Caco-2 (cell line): ENCODE data around the gene DLG1. TPM values are rescaled to one million over a fixed set of nuclear protein-coding genes. Genes with fewer than 3 reads are reported as not detected.

Experiments
- BruUV-seq: library from RNA; stranded (reverse); fragments of 400-500 nt; replicated peaks from 2 replicates; lab custom pipeline; 2021; lab: Mats Ljungman, UMichigan
- CTCF ChIA-PET: fragments of 300-600 bp; sonication (Branson Sonifier 250); formaldehyde crosslinking; loops from one replicate; lab custom pipeline; 2022; ENCODE audit warnings: antibody characterized with exemption; lab: Charles Lee
- POLR2A ChIA-PET: fragments of 300-600 bp; sonication (Branson Sonifier 250); formaldehyde crosslinking; loops from one replicate; lab custom pipeline; 2022; ENCODE audit warnings: antibody characterized with exemption; lab: Charles Lee
- DNase-seq, 2 experiments: peaks; one replicate each; pipeline versions ENCODE4 v3.0.0 to v3.0.0-alpha.2; 2020 to 2022
- H3K27me3 ChIP-seq: replicated peaks from 2 replicates; pipeline ENCODE4 v1.6.0; 2011; ENCODE audit warnings: low read length; ENCODE audit not compliant: control insufficient read depth, insufficient read depth
- H3K36me3 ChIP-seq: 2 replicates; pipeline ENCODE4 v1.5.1; 2011; ENCODE audit warnings: low read length; ENCODE audit not compliant: control insufficient read depth, insufficient read depth
- H3K4me1 ChIP-seq: fragments of 250-450 bp; sonication (Bioruptor Pico); 2 replicates; pipeline ENCODE4 v1.5.1; 2020; ENCODE audit warnings: mild to moderate bottlenecking
- H3K4me3 ChIP-seq: 2 replicates; pipeline ENCODE4 v1.5.1; 2011; ENCODE audit warnings: low read depth, mild to moderate bottlenecking, control low read depth, low read length
- H3K9me3 ChIP-seq: fragments of 250-450 bp; sonication (Bioruptor Pico); 2 replicates; pipeline ENCODE4 v1.5.1; 2020; ENCODE audit warnings: mild to moderate bottlenecking, moderate library complexity
- H3K27ac Mint-ChIP-seq: one replicate; pipeline ENCODE4 v1.8.0; 2022; ENCODE audit warnings: mixed read lengths; ENCODE audit not compliant: unreplicated experiment
- H3K27me3 Mint-ChIP-seq: one replicate; pipeline ENCODE4 v1.8.0; 2022; ENCODE audit warnings: mixed read lengths; ENCODE audit not compliant: insufficient read depth, unreplicated experiment
- H3K36me3 Mint-ChIP-seq: one replicate; pipeline ENCODE4 v1.8.0; 2022; ENCODE audit warnings: mild to moderate bottlenecking, mixed read lengths; ENCODE audit not compliant: insufficient read depth, unreplicated experiment
- H3K4me1 Mint-ChIP-seq: one replicate; pipeline ENCODE4 v1.8.0; 2022; ENCODE audit warnings: low read depth, mixed read lengths; ENCODE audit not compliant: unreplicated experiment
- H3K4me3 Mint-ChIP-seq: one replicate; pipeline ENCODE4 v1.8.0; 2022; ENCODE audit warnings: mild to moderate bottlenecking, moderate library complexity, mixed read lengths; ENCODE audit not compliant: unreplicated experiment
- H3K9me3 Mint-ChIP-seq: one replicate; pipeline ENCODE4 v1.8.0; 2022; ENCODE audit warnings: mixed read lengths; ENCODE audit not compliant: unreplicated experiment
- intact Hi-C: fragments of 100-400 bp; cut with micrococcal nuclease; formaldehyde crosslinking; loops from one replicate; pipeline ENCODE4 v1.10.0; 2022; ENCODE audit not compliant: unreplicated experiment
- total RNA-seq: library from RNA; stranded (reverse); gene quantifications from 2 replicates; pipeline ENCODE4 v1.2.3, GENCODE V29; 2022
- TF ChIP-seq, protein P1 (sequence below), 2 experiments: fragments of 200-600 bp in 1 of 2; IDR thresholded peaks; 1 replicate in 1 of 2; 2 replicates in 1 of 2; pipeline versions ENCODE4 v1.5.1 to v1.8.0; 2011 to 2022; ENCODE audit warnings: antibody characterized with exemption in 1 of 2, control low read depth in 1 of 2, inconsistent platforms in 1 of 2, low read depth in 1 of 2, low read length in 1 of 2, mild to moderate bottlenecking in 1 of 2, moderate library complexity in 1 of 2; ENCODE audit not compliant: insufficient read depth in 1 of 2, severe bottlenecking in 1 of 2, unreplicated experiment in 1 of 2

The DLG1 gene
- total RNA-seq, 1 experiment from 2014 or later = 167 TPM

DNA sequence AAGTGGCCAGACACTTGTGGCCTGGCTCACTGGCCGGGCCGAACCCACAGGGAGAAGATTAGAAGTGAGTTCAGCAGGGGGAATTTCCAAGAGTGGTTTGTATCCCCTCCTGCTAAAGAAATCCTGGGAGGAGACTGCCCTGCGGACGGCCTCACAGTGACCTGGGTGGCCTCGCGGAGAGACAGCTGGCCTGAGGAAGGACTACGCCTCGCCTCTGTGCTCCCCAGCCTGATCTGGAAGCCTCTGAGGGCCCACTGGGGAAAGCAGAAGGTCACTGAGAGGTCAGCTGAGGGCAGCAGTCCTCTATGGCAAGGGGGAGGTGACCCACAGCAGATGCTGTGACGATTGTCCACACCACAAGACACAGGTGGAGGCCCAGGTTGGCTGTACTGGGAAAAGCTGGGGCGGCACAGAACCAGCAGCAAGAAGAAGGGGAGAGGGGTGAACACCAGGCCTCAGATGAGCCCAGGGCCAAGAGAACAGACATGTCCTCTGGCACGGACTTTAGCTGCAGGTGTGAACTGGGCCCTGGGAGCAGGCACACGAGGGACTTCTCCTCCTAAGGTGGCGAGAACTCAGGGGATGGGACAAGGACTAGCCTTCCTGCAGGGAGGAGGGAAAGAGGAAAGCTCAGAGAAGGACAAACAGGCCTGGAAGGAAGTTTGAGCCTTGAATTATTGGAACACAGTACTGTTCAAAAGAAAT is 37.2 kb upstream of the DLG1 start:
- Histone ChIP-seq H3K27me3 (no peaks in the 10 kb centered on the region), H3K9me3 (no peaks in the 10 kb centered on the region), H3K4me3 (no peak overlapping the region), H3K36me3 (no peaks in the 10 kb centered on the region), H3K4me1 (peaks cover 35% of the 10 kb centered on the region)
- Mint-ChIP-seq H3K27ac (no peak overlapping the region), H3K4me1 (peaks cover 39% of the 10 kb centered on the region), H3K27me3 (no peaks in the 10 kb centered on the region), H3K4me3 (no peak overlapping the region), H3K9me3 (no peaks in the 10 kb centered on the region), H3K36me3 (no peaks in the 10 kb centered on the region)
- no TSS peak for BruUV-seq
- no peak for DNase-seq
- ChIA-PET CTCF (no interaction called here), POLR2A (no interaction called here)
- intact Hi-C loops = no loop called here
- TF ChIP-seq, protein P1, sequence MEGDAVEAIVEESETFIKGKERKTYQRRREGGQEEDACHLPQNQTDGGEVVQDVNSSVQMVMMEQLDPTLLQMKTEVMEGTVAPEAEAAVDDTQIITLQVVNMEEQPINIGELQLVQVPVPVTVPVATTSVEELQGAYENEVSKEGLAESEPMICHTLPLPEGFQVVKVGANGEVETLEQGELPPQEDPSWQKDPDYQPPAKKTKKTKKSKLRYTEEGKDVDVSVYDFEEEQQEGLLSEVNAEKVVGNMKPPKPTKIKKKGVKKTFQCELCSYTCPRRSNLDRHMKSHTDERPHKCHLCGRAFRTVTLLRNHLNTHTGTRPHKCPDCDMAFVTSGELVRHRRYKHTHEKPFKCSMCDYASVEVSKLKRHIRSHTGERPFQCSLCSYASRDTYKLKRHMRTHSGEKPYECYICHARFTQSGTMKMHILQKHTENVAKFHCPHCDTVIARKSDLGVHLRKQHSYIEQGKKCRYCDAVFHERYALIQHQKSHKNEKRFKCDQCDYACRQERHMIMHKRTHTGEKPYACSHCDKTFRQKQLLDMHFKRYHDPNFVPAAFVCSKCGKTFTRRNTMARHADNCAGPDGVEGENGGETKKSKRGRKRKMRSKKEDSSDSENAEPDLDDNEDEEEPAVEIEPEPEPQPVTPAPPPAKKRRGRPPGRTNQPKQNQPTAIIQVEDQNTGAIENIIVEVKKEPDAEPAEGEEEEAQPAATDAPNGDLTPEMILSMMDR (IDR thresholded peaks at IDR 0.05; ENCODE audit: insufficient read depth in 1 of 2, low read depth in 1 of 2, low read length in 1 of 2, severe bottlenecking in 1 of 2, unreplicated experiment in 1 of 2) = no peak

DNA sequence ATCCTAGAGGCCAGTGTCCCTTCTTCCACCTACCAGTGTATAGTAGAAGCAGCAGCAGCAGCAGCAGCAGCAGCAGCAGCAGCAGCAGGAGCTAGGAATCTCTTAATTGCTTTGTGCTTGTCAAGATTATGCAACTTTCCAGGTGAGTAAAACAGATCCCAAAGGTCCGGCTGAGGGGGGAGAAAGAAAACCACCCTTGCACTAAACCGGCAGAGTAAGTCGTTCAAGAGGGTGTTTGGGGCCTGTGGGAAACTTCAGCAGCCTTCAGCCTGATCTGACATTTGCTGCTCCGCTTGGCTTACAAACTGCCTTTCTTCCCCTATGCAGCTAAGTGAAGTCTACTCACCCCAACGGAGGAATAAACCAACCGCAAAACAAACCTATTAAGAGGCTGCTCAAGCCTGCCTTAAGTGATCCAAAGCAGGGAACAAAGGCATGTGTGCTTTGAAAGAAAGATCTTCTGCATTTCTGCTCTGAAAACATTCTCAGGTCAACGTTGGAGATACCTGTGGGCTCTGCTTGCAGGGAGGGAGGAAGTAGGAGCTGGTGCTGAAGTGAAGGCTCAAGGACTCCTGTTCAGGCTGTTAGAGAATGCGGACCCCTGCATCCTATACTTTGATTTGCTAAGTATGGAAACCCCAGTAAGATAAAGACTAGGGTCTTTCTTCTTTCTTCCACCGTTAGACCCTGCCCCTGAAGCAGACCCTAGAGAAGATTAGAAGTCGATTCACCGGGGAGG is 35.7 kb upstream of the DLG1 start:
- BruUV-seq = no TSS peak
- Mint-ChIP-seq H3K27me3 (no peaks in the 10 kb centered on the region), H3K36me3 (no peaks in the 10 kb centered on the region), H3K4me1 (peaks cover 38% of the 10 kb centered on the region), H3K4me3 (peak overlapping the region; percentile 32), H3K27ac (peak overlapping the region; percentile 58), H3K9me3 (no peaks in the 10 kb centered on the region)
- intact Hi-C loops = loop anchor here (1.0 to 5.0 kb wide), 2 partner anchors 36 to 38 kb away; partner anchors contain the start of gene DLG1
- Histone ChIP-seq H3K9me3 (no peaks in the 10 kb centered on the region), H3K4me1 (peaks cover 23% of the 10 kb centered on the region), H3K4me3 (no peak overlapping the region), H3K36me3 (no peaks in the 10 kb centered on the region), H3K27me3 (no peaks in the 10 kb centered on the region)
- ChIA-PET POLR2A (interaction anchor here (0.5 to 1.0 kb wide), 2 partner anchors 18 to 36 kb away, joined by 3 to 4 read pairs; no protein-coding TSS in a partner anchor), CTCF (interaction anchor here (0.7 kb wide), 1 partner anchor 120 kb away, joined by 3 read pairs; no protein-coding TSS in a partner anchor)
- TF ChIP-seq, protein P1 (IDR thresholded peaks at IDR 0.05; ENCODE audit: insufficient read depth in 1 of 2, low read depth in 1 of 2, low read length in 1 of 2, severe bottlenecking in 1 of 2, unreplicated experiment in 1 of 2) = no peak
- peak; percentile 65 to 67 for DNase-seq

DNA sequence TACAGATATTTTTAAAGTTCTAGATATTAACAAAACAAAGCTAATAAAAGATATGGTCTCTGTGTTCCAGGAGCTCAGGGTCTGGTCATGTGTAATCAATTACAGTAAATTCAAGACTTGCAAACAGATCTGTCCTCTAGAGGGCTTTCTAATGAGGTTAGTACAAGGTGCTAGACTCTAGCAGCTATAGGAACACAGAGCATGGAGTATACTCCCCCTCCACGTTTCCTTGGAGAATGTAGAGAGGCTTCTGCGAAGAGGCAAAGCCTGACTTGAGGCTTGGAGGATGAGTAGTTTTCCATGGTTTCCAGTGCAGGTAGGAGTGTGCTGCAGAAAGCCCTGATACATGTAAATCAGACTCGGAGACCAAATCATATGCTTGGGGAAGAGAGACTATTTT is 32.7 kb upstream of the DLG1 start:
- DNase-seq = no peak
- peak overlapping the region; percentile 5 for H3K27ac Mint-ChIP-seq
- intact Hi-C loops = loop anchor here (5.0 kb wide), 1 partner anchor 41 kb away; no protein-coding TSS in a partner anchor
- CTCF ChIA-PET = interaction anchor here (0.5 to 0.6 kb wide), 2 partner anchors 53 to 122 kb away, joined by 3 read pairs; no protein-coding TSS in a partner anchor
- no peaks in the 10 kb centered on the region for H3K9me3 Mint-ChIP-seq
- Histone ChIP-seq H3K4me1 (peaks cover 23% of the 10 kb centered on the region), H3K27me3 (no peaks in the 10 kb centered on the region), H3K9me3 (no peaks in the 10 kb centered on the region), H3K4me3 (no peak overlapping the region), H3K36me3 (no peaks in the 10 kb centered on the region)
- no peaks in the 10 kb centered on the region for H3K36me3 Mint-ChIP-seq
- H3K27me3 Mint-ChIP-seq = no peaks in the 10 kb centered on the region
- TF ChIP-seq, protein P1 (IDR thresholded peaks at IDR 0.05; ENCODE audit: insufficient read depth in 1 of 2, low read depth in 1 of 2, low read length in 1 of 2, severe bottlenecking in 1 of 2, unreplicated experiment in 1 of 2) = peak in 1 of 2 experiments; percentile 36
- H3K4me3 Mint-ChIP-seq = no peak overlapping the region
- BruUV-seq = no TSS peak
- POLR2A ChIA-PET = no interaction called here
- peaks cover 27% of the 10 kb centered on the region for H3K4me1 Mint-ChIP-seq
